LNCaP clone FGC (cell line): ENCODE data around the gene SETD1B.

Experiments
- DNase-seq: peaks from one replicate; pipeline ENCODE4 v3.0.0-alpha.2; 2011; ENCODE audit warnings: low read depth
- H3K4me3 ChIP-seq: 2 replicates; pipeline ENCODE4 v1.5.1; 2011; ENCODE audit warnings: mild to moderate bottlenecking, low read depth, low read length, control low read depth
- TF ChIP-seq, protein P1 (sequence below): IDR thresholded peaks from 2 replicates; pipeline ENCODE4 v1.5.1; 2012; ENCODE audit warnings: mild to moderate bottlenecking; ENCODE audit not compliant: control insufficient read depth, insufficient read depth; ENCODE audit errors: extremely low read depth

SETD1B gene

DNA sequence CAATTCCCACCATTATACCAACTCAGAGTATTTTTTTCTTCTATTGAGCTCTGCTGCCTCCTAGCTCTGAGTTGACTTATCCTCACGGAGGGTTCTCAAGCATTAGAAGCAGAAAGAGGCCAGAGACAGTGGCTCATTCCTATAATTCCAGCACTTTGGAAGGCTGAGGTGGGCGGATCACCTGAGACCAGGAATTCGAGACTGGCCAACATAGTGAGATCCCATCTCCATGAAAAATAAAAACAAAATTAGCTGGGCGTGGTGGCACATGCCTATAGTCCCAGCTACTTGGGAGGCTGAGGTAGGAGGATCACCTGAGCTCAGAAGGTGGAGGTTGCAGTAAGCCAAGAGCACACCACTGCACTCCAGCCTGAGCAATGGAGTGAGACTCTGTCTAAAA, 33.9 kb downstream of the SETD1B start:
- TF ChIP-seq, protein P1, sequence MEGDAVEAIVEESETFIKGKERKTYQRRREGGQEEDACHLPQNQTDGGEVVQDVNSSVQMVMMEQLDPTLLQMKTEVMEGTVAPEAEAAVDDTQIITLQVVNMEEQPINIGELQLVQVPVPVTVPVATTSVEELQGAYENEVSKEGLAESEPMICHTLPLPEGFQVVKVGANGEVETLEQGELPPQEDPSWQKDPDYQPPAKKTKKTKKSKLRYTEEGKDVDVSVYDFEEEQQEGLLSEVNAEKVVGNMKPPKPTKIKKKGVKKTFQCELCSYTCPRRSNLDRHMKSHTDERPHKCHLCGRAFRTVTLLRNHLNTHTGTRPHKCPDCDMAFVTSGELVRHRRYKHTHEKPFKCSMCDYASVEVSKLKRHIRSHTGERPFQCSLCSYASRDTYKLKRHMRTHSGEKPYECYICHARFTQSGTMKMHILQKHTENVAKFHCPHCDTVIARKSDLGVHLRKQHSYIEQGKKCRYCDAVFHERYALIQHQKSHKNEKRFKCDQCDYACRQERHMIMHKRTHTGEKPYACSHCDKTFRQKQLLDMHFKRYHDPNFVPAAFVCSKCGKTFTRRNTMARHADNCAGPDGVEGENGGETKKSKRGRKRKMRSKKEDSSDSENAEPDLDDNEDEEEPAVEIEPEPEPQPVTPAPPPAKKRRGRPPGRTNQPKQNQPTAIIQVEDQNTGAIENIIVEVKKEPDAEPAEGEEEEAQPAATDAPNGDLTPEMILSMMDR: no peak
- H3K4me3 ChIP-seq: no peak overlapping the region
- DNase-seq: no peak

- no peak overlapping the region for H3K4me3 ChIP-seq
- DNase-seq: no peak
- TF ChIP-seq, protein P1: no peak
Measured at GRCh38 chr12:121838126-121838525, 34.3 kb downstream of the SETD1B start.

- TF ChIP-seq, protein P1: peak; percentile 21; the same call in 1 of the 2 replicates
Measured at GRCh38 chr12:121839106-121839992, 35.5 kb downstream of the SETD1B start.

DNA sequence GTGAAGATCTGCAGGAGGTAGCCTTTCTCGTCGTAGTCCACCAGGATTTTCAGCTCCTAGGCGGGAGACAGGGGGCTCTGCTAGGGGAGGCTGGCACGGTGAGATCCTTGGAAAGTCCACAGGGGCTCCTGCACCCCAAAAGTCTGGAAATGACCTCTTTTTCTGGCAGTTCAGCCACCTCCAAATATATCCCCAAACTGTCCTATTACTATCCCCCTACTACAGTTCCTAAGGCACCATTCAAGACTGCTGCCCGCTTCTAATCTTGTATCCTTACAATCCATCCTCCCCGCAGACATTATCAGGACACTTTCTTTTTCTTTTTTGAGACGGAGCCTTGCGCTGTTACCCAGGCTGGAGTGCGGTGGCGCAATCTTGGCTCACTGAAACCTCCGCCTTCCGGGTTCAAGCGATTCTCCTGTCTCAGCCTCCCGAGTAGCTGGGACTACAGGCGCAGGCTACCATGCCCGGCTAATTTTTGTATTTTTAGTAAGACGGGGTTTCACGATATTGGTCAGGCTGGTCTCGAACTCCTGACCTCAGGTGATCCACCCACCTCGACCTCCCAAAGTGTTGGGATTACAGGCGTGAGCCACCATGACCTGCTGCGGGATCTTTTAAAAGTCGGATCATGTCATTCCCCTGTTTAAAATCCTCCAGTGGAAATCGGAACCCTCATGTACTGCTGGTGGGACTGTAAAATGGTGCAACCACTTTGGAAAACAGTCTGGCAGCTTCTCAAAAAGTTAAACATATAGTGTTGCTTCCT, 36.4 kb downstream of the SETD1B start:
- DNase-seq: no peak
- peak overlapping the region; percentile 59 for H3K4me3 ChIP-seq
- TF ChIP-seq, protein P1: no peak

More at GRCh38 chr12:121839106-121839992, 35.5 kb downstream of the SETD1B start:
- peak; percentile 87 for DNase-seq
- peak overlapping the region; percentile 59 for H3K4me3 ChIP-seq

- TF ChIP-seq, protein P1: no peak
- DNase-seq: no peak
- no peak overlapping the region for H3K4me3 ChIP-seq
Measured at GRCh38 chr12:121843236-121843982, 39.6 kb downstream of the SETD1B start.

DNA sequence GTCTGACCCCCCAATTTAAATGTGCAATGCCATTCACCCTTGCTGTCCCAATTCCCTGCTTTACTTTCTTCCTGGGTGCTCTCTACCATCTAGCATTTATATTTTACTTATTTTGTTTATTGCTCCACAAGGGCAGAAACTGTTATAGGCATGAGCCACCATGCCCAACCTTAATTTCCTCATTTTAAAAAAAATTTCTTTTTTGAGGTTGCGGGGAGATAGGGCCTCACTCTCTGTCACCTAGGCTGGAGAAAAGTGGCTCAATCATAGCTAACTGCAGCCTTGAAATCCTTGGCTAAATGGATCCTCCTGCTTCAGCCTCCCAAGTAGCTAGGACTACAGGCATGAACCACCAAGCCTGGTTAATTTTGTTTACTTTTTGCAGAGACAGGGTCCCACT, 41.9 kb downstream of the SETD1B start:
- DNase-seq: no peak
- TF ChIP-seq, protein P1: no peak
- H3K4me3 ChIP-seq: no peak overlapping the region
